ENCODE measurements around the gene GALNT18. TPM values are rescaled to one million over a fixed set of nuclear protein-coding genes. Genes with fewer than 3 reads are reported as not detected.
A peak's percentile ranks its signal among the peaks of the same experiment; 100 is the strongest.

GALNT18 gene
- total RNA-seq, 1 donor from 2014 or later, result 46.4 TPM

DNA sequence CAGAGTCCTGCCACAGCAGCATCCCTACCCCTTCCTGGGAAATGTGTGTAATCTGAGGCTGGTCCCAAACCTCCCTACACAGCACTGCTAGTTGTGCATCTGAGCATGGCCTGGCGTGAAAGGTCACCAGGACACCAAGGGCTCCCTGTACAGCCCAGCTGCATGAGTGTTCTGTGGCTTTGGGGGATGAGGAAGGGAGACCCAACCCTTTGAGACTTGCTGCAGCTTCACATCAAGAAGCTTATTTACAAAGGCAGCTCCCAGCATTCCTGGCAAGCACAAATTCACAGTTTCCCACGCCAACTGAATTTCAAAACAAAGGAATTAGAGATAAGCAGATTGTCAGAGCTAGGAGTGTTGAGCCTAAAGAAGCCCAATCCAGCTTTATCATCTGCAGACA is 301.0 kb downstream of the GALNT18 start:
- DNase-seq (no peak), ATAC-seq (peak in 1 of 2 donors; percentile 21)
- Histone ChIP-seq H3K27ac (no peak overlapping the region), H3K4me1 (no peaks in the 10 kb centered on the region), H3K4me3 (no peak overlapping the region), H3K27me3 (ENCODE audit: low read depth) (no peaks in the 10 kb centered on the region), H3K36me3 (peaks cover 6% of the 10 kb centered on the region), H3K9me3 (peaks cover 4% of the 10 kb centered on the region)
- TF ChIP-seq, protein P1, sequence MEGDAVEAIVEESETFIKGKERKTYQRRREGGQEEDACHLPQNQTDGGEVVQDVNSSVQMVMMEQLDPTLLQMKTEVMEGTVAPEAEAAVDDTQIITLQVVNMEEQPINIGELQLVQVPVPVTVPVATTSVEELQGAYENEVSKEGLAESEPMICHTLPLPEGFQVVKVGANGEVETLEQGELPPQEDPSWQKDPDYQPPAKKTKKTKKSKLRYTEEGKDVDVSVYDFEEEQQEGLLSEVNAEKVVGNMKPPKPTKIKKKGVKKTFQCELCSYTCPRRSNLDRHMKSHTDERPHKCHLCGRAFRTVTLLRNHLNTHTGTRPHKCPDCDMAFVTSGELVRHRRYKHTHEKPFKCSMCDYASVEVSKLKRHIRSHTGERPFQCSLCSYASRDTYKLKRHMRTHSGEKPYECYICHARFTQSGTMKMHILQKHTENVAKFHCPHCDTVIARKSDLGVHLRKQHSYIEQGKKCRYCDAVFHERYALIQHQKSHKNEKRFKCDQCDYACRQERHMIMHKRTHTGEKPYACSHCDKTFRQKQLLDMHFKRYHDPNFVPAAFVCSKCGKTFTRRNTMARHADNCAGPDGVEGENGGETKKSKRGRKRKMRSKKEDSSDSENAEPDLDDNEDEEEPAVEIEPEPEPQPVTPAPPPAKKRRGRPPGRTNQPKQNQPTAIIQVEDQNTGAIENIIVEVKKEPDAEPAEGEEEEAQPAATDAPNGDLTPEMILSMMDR (IDR thresholded peaks at IDR 0.05), result no peak
- intact Hi-C loops (cut with DNase I), result no loop called here

DNA sequence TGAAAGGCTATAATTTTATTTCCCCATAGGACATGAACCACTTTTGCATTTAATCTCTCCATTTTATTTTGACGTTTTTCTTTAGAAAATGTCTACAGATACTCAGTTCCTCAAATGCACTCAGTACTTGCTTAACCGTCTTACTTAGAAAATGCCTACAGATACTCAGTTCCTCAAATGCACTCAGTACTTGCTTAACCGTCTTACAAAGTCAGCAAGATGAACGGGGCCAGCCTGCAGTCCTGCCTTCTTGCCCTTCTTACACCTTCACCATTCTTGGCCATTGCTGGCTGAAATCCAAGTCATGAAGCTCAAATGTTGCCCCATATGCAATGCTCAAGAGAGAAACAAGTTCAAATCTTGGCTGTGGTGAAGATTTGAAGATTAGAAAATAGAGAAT is 302.8 kb downstream of the GALNT18 start:
- intact Hi-C loops (cut with DNase I), result no loop called here
- peak; percentile 62 to 76 for ATAC-seq

DNA sequence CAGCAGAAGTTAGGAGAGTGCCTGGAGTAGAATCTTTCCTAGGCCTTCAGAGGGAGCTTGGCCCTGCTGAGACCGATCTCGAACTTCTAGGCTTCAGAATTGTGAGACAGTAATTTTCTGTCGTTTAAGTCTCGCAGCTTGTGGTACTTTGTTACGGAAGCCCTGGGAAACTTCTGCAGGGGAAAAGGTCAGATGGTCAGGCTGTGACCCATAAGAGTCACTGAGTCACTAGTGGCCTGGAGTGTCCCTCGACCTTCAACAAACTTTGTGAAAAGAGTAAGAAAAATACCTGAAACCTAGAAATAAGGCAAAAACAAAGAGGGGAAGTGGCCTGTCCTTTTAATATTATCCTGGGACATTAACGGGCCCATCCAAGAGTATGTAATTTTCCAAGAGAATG is 303.3 kb downstream of the GALNT18 start:
- no peak overlapping the region for H3K4me3 ChIP-seq
- ATAC-seq, result no peak
- no peak for DNase-seq

More for the DNA sequence above, 302.8 kb downstream of the GALNT18 start:
- peak; percentile 55 for DNase-seq
- H3K9me3 ChIP-seq, result peaks cover 4% of the 10 kb centered on the region
- TF ChIP-seq, protein P1 (IDR thresholded peaks at IDR 0.05), result no peak
- H3K27me3 ChIP-seq (ENCODE audit: low read depth), result no peaks in the 10 kb centered on the region
- H3K4me1 ChIP-seq, result peaks cover 13% of the 10 kb centered on the region
- H3K4me3 ChIP-seq, result no peak overlapping the region
- peaks cover 6% of the 10 kb centered on the region for H3K36me3 ChIP-seq
- H3K27ac ChIP-seq, result peak overlapping the region; percentile 8

DNA sequence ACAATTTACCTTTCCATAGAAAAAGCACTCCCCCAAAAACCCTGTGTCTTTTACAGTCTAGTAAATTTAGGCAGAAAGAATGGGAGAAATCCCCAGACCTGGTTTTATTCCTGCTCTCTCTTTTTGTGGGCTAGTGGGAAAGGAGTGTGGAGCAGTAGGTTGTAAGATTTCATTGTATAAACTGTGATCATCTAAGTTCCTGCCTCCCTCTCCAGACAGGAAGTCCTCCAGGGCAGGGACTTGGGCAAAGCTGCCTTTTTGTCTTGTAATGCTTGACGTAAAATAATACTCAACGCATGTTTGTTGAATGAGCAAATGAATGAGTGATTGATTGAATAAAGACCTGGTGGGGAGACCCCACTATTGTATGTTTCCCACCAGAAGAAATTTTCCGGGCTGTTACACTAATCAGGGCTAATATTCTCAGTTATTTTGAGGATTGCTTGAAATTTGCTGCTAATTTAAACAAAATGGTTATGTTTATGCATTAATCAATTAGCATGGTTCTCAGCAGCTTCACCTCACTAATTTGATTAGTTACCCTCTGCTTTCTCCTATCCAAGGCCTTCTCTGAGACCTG is 305.1 kb downstream of the GALNT18 start:
- H3K4me1 ChIP-seq, result peaks cover 25% of the 10 kb centered on the region
- H3K27me3 ChIP-seq (ENCODE audit: low read depth), result no peaks in the 10 kb centered on the region
- TF ChIP-seq, protein P1 (IDR thresholded peaks at IDR 0.05), result no peak
- intact Hi-C loops (cut with DNase I), result no loop called here
- H3K36me3 ChIP-seq, result peaks cover 6% of the 10 kb centered on the region
- H3K4me3 ChIP-seq, result no peak overlapping the region
- H3K27ac ChIP-seq, result no peak overlapping the region
- H3K9me3 ChIP-seq, result no peaks in the 10 kb centered on the region
- DNase-seq (no peak), ATAC-seq (no peak)

More for the DNA sequence above, 303.3 kb downstream of the GALNT18 start:
- Histone ChIP-seq H3K9me3 (peaks cover 4% of the 10 kb centered on the region), H3K36me3 (peaks cover 6% of the 10 kb centered on the region), H3K4me1 (peaks cover 18% of the 10 kb centered on the region), H3K27me3 (ENCODE audit: low read depth) (no peaks in the 10 kb centered on the region), H3K27ac (peak overlapping the region; percentile 8)
- TF ChIP-seq, protein P1 (IDR thresholded peaks at IDR 0.05), result no peak
- intact Hi-C loops (cut with DNase I), result no loop called here

DNA sequence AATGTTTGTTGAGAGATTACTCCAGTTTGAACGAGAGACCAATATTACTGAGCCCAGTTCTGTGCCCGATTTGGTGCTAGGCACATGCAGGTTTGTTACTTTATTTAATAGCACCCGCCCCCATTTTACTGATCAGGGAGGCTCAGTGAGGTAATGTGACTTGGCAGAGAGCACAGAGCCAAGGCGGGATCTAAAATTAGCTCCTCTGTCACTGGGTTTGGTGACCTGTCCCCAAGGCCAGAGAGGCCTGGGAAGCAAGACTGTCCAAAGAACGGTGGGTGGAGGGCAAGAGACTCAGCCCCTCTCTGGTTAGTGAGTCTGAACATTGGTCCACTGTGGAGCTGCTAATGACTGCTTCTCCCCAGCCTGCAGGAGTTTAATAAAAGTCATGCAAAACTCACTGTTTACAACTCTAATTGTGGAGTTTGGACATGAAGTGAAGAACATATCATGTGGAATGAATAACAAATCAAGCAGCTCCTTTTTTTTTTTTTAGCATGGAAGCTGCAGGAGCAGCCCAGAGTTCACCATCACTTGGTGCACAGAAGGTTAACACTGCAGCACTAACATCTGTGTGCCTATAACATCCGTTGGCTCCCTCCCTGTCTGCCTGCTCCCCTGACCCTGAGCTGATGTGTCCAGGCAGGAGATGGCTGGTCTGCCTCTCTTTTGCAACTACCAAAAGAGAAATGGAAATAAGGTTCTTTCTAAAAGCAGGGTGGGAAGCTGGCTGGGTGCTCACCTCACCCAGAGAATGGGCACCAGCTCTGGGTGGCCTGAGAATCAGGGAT is 307.7 kb downstream of the GALNT18 start:
- intact Hi-C loops (cut with DNase I), result no loop called here
- no peaks in the 10 kb centered on the region for H3K9me3 ChIP-seq
- peak overlapping the region; percentile 62 for H3K27ac ChIP-seq
- peak; percentile 50 to 75 for ATAC-seq
- no peaks in the 10 kb centered on the region for H3K36me3 ChIP-seq
- no peak overlapping the region for H3K4me3 ChIP-seq
- H3K27me3 ChIP-seq (ENCODE audit: low read depth), result no peaks in the 10 kb centered on the region
- TF ChIP-seq, protein P1 (IDR thresholded peaks at IDR 0.05), result no peak
- no peak for DNase-seq
- H3K4me1 ChIP-seq, result peaks cover 25% of the 10 kb centered on the region
